Caco-2 (cell line): ENCODE data around the gene CUL3. TPM values are rescaled to one million over a fixed set of nuclear protein-coding genes. Genes with fewer than 3 reads are reported as not detected.

Experiments
- BruUV-seq: library from RNA; stranded (reverse); fragments of 400-500 nt; replicated peaks from 2 replicates; lab custom pipeline; 2021; lab: Mats Ljungman, UMichigan
- CTCF ChIA-PET: fragments of 300-600 bp; sonication (Branson Sonifier 250); formaldehyde crosslinking; loops from one replicate; lab custom pipeline; 2022; ENCODE audit warnings: antibody characterized with exemption; lab: Charles Lee
- POLR2A ChIA-PET: fragments of 300-600 bp; sonication (Branson Sonifier 250); formaldehyde crosslinking; loops from one replicate; lab custom pipeline; 2022; ENCODE audit warnings: antibody characterized with exemption; lab: Charles Lee
- DNase-seq, 2 experiments: peaks; one replicate each; pipeline versions ENCODE4 v3.0.0 to v3.0.0-alpha.2; 2020 to 2022
- H3K27me3 ChIP-seq: replicated peaks from 2 replicates; pipeline ENCODE4 v1.6.0; 2011; ENCODE audit warnings: low read length; ENCODE audit not compliant: control insufficient read depth, insufficient read depth
- H3K36me3 ChIP-seq: 2 replicates; pipeline ENCODE4 v1.5.1; 2011; ENCODE audit warnings: low read length; ENCODE audit not compliant: control insufficient read depth, insufficient read depth
- H3K4me1 ChIP-seq: fragments of 250-450 bp; sonication (Bioruptor Pico); 2 replicates; pipeline ENCODE4 v1.5.1; 2020; ENCODE audit warnings: mild to moderate bottlenecking
- H3K4me3 ChIP-seq: 2 replicates; pipeline ENCODE4 v1.5.1; 2011; ENCODE audit warnings: low read depth, mild to moderate bottlenecking, control low read depth, low read length
- H3K9me3 ChIP-seq: fragments of 250-450 bp; sonication (Bioruptor Pico); 2 replicates; pipeline ENCODE4 v1.5.1; 2020; ENCODE audit warnings: mild to moderate bottlenecking, moderate library complexity
- H3K27ac Mint-ChIP-seq: one replicate; pipeline ENCODE4 v1.8.0; 2022; ENCODE audit warnings: mixed read lengths; ENCODE audit not compliant: unreplicated experiment
- H3K27me3 Mint-ChIP-seq: one replicate; pipeline ENCODE4 v1.8.0; 2022; ENCODE audit warnings: mixed read lengths; ENCODE audit not compliant: insufficient read depth, unreplicated experiment
- H3K36me3 Mint-ChIP-seq: one replicate; pipeline ENCODE4 v1.8.0; 2022; ENCODE audit warnings: mild to moderate bottlenecking, mixed read lengths; ENCODE audit not compliant: insufficient read depth, unreplicated experiment
- H3K4me1 Mint-ChIP-seq: one replicate; pipeline ENCODE4 v1.8.0; 2022; ENCODE audit warnings: low read depth, mixed read lengths; ENCODE audit not compliant: unreplicated experiment
- H3K4me3 Mint-ChIP-seq: one replicate; pipeline ENCODE4 v1.8.0; 2022; ENCODE audit warnings: mild to moderate bottlenecking, moderate library complexity, mixed read lengths; ENCODE audit not compliant: unreplicated experiment
- H3K9me3 Mint-ChIP-seq: one replicate; pipeline ENCODE4 v1.8.0; 2022; ENCODE audit warnings: mixed read lengths; ENCODE audit not compliant: unreplicated experiment
- CTCF ChIP-seq, 2 experiments: fragments of 200-600 bp in 1 of 2; IDR thresholded peaks; 1 replicate in 1 of 2; 2 replicates in 1 of 2; pipeline versions ENCODE4 v1.5.1 to v1.8.0; 2011 to 2022; ENCODE audit warnings: antibody characterized with exemption in 1 of 2, control low read depth in 1 of 2, inconsistent platforms in 1 of 2, low read depth in 1 of 2, low read length in 1 of 2, mild to moderate bottlenecking in 1 of 2, moderate library complexity in 1 of 2; ENCODE audit not compliant: insufficient read depth in 1 of 2, severe bottlenecking in 1 of 2, unreplicated experiment in 1 of 2
- intact Hi-C: fragments of 100-400 bp; cut with micrococcal nuclease; formaldehyde crosslinking; loops from one replicate; pipeline ENCODE4 v1.10.0; 2022; ENCODE audit not compliant: unreplicated experiment
- total RNA-seq: library from RNA; stranded (reverse); gene quantifications from 2 replicates; pipeline ENCODE4 v1.2.3, GENCODE V29; 2022

Gene CUL3
- total RNA-seq, 1 experiment from 2014 or later, result 66.3 TPM

GRCh38 chr2:224513991-224514390 is 71.2 kb downstream of the CUL3 start:
- no peaks in the 10 kb centered on the region for H3K36me3 ChIP-seq
- intact Hi-C loops, result no loop called here
- no peaks in the 10 kb centered on the region for H3K27me3 ChIP-seq
- Mint-ChIP-seq H3K4me3 (no peak overlapping the region), H3K27ac (no peak overlapping the region), H3K27me3 (no peaks in the 10 kb centered on the region), H3K9me3 (no peaks in the 10 kb centered on the region), H3K36me3 (peaks cover 22% of the 10 kb centered on the region), H3K4me1 (peaks cover 10% of the 10 kb centered on the region)
- H3K9me3 ChIP-seq, result no peaks in the 10 kb centered on the region
- TF ChIP-seq CTCF (IDR thresholded peaks at IDR 0.05; ENCODE audit: insufficient read depth in 1 of 2, low read depth in 1 of 2, low read length in 1 of 2, severe bottlenecking in 1 of 2, unreplicated experiment in 1 of 2), result no peak
- no peak for DNase-seq
- peaks cover 14% of the 10 kb centered on the region for H3K4me1 ChIP-seq
- BruUV-seq, result no TSS peak
- H3K4me3 ChIP-seq, result no peak overlapping the region
- ChIA-PET POLR2A (no interaction called here), CTCF (no interaction called here)

- intact Hi-C loops, result no loop called here
- Histone ChIP-seq H3K4me1 (0 out of 2 replicates have a peak, but pooled peaks cover under 1% of the 10 kb centered on the region), H3K4me3 (no peak overlapping the region), H3K27me3 (no peaks in the 10 kb centered on the region), H3K9me3 (no peaks in the 10 kb centered on the region), H3K36me3 (no peaks in the 10 kb centered on the region)
- no peaks in the 10 kb centered on the region for H3K4me1 Mint-ChIP-seq
- no peak overlapping the region for H3K4me3 Mint-ChIP-seq
- H3K27me3 Mint-ChIP-seq, result no peaks in the 10 kb centered on the region
- H3K9me3 Mint-ChIP-seq, result no peaks in the 10 kb centered on the region
- no peak overlapping the region for H3K27ac Mint-ChIP-seq
- ChIA-PET CTCF (no interaction called here), POLR2A (no interaction called here)
- H3K36me3 Mint-ChIP-seq, result peaks cover 33% of the 10 kb centered on the region
- no TSS peak for BruUV-seq
- no peak for TF ChIP-seq CTCF (IDR thresholded peaks at IDR 0.05; ENCODE audit: insufficient read depth in 1 of 2, low read depth in 1 of 2, low read length in 1 of 2, severe bottlenecking in 1 of 2, unreplicated experiment in 1 of 2)
- DNase-seq, result no peak
These were observed 77.4 kb downstream of the CUL3 start for GRCh38 chr2:224507789-224508188.

- no peak for TF ChIP-seq CTCF (IDR thresholded peaks at IDR 0.05; ENCODE audit: insufficient read depth in 1 of 2, low read depth in 1 of 2, low read length in 1 of 2, severe bottlenecking in 1 of 2, unreplicated experiment in 1 of 2)
- intact Hi-C loops, result no loop called here
- H3K36me3 Mint-ChIP-seq, result peaks cover 38% of the 10 kb centered on the region
- BruUV-seq, result no TSS peak
- H3K27ac Mint-ChIP-seq, result no peak overlapping the region
- H3K9me3 Mint-ChIP-seq, result no peaks in the 10 kb centered on the region
- Histone ChIP-seq H3K36me3 (no peaks in the 10 kb centered on the region), H3K9me3 (no peaks in the 10 kb centered on the region), H3K27me3 (no peaks in the 10 kb centered on the region), H3K4me3 (no peak overlapping the region), H3K4me1 (no peaks in the 10 kb centered on the region)
- ChIA-PET CTCF (no interaction called here), POLR2A (no interaction called here)
- H3K4me3 Mint-ChIP-seq, result no peak overlapping the region
- no peaks in the 10 kb centered on the region for H3K27me3 Mint-ChIP-seq
- DNase-seq, result no peak
- H3K4me1 Mint-ChIP-seq, result no peaks in the 10 kb centered on the region
These were observed 78.7 kb downstream of the CUL3 start for GRCh38 chr2:224506494-224506893.
